HepG2 (cell line): ENCODE data around the gene FAM81A. TPM values are rescaled to one million over a fixed set of nuclear protein-coding genes. Genes with fewer than 3 reads are reported as not detected.

Experiments
- CSRNP1 ChIP-seq: sonication (generic); formaldehyde crosslinking; IDR thresholded peaks from 2 replicates; pipeline ENCODE4 v1.8.1; 2023; ENCODE audit warnings: mild to moderate bottlenecking, missing genetic modification reagents
- FOXA3 ChIP-seq: IDR thresholded peaks from 2 replicates; pipeline ENCODE4 v1.6.1; 2016; ENCODE audit warnings: missing genetic modification reagents, missing compliant biosample characterization
- GATAD2A ChIP-seq: IDR thresholded peaks from 2 replicates; pipeline ENCODE4 v1.6.1; 2016
- IRF2 ChIP-seq: IDR thresholded peaks from 2 replicates; pipeline ENCODE4 v1.6.1; 2018; ENCODE audit warnings: missing genetic modification reagents, missing compliant biosample characterization
- KDM1A ChIP-seq: IDR thresholded peaks from 2 replicates; pipeline ENCODE4 v1.6.1; 2016; ENCODE audit warnings: missing compliant biosample characterization
- NAIF1 ChIP-seq: sonication (generic); formaldehyde crosslinking; IDR thresholded peaks from 2 replicates; pipeline ENCODE4 v1.5.0; 2020; ENCODE audit warnings: mild to moderate bottlenecking, missing genetic modification reagents, borderline replicate concordance
- NFKBIZ ChIP-seq: IDR thresholded peaks from 2 replicates; pipeline ENCODE4 v1.6.1; 2018; ENCODE audit warnings: missing genetic modification reagents, missing compliant biosample characterization
- NR2F1 ChIP-seq, 2 experiments: fragments of 450-650 bp in 1 of 2; formaldehyde crosslinking in 1 of 2; IDR thresholded peaks; 2 replicates each; pipeline versions ENCODE4 v1.5.0 to v1.6.1; 2016 to 2020; ENCODE audit warnings: mild to moderate bottlenecking in 1 of 2, missing compliant biosample characterization in 1 of 2, missing genetic modification reagents in 1 of 2, moderate library complexity in 1 of 2
- PHF21A ChIP-seq: sonication (generic); formaldehyde crosslinking; IDR thresholded peaks from 2 replicates; pipeline ENCODE4 v1.5.0; 2020; ENCODE audit warnings: mild to moderate bottlenecking, missing genetic modification reagents
- POLR2AphosphoS5 ChIP-seq: IDR thresholded peaks from 2 replicates; pipeline ENCODE4 v1.6.1; 2012; ENCODE audit warnings: low read depth, low read length
- PRPF4 ChIP-seq: fragments of 200-400 bp; formaldehyde crosslinking; IDR thresholded peaks from 2 replicates; pipeline ENCODE4 v1.6.1; 2016; ENCODE audit warnings: low read length, low read depth; ENCODE audit not compliant: poor library complexity, severe bottlenecking
- RBFOX2 ChIP-seq: fragments of 200-400 bp; formaldehyde crosslinking; IDR thresholded peaks from 2 replicates; pipeline ENCODE4 v1.6.1; 2017; ENCODE audit warnings: low read depth, mild to moderate bottlenecking, low read length
- SMARCC2 ChIP-seq: fragments of 450-650 bp; IDR thresholded peaks from 2 replicates; pipeline ENCODE4 v1.6.1; 2017; ENCODE audit warnings: antibody characterized with exemption, mild to moderate bottlenecking
- SNAI1 ChIP-seq: sonication (generic); formaldehyde crosslinking; IDR thresholded peaks from 2 replicates; pipeline ENCODE4 v1.5.0; 2020; ENCODE audit warnings: mild to moderate bottlenecking, missing genetic modification reagents, borderline replicate concordance
- TOPORS ChIP-seq: sonication (generic); formaldehyde crosslinking; IDR thresholded peaks from 2 replicates; pipeline ENCODE4 v1.8.0; 2023; ENCODE audit warnings: mild to moderate bottlenecking, missing genetic modification reagents
- ZMYM3 ChIP-seq: sonication (generic); formaldehyde crosslinking; IDR thresholded peaks from 2 replicates; pipeline ENCODE4 v1.5.1; 2020; ENCODE audit warnings: mild to moderate bottlenecking, missing genetic modification reagents
- ZNF264 ChIP-seq: sonication (generic); formaldehyde crosslinking; IDR thresholded peaks from 2 replicates; pipeline ENCODE4 v1.4.0; 2020; ENCODE audit warnings: missing genetic modification reagents
- ZNF710 ChIP-seq: sonication (generic); formaldehyde crosslinking; IDR thresholded peaks from 2 replicates; pipeline ENCODE4 v1.5.0; 2020; ENCODE audit warnings: mild to moderate bottlenecking, missing genetic modification reagents, borderline replicate concordance
- ZNF879 ChIP-seq: sonication (generic); formaldehyde crosslinking; IDR thresholded peaks from 2 replicates; pipeline ENCODE4 v1.8.1; 2023; ENCODE audit warnings: missing genetic modification reagents
- ZSCAN30 ChIP-seq: sonication (generic); formaldehyde crosslinking; IDR thresholded peaks from 2 replicates; pipeline ENCODE4 v1.5.0; 2020; ENCODE audit warnings: mild to moderate bottlenecking, missing genetic modification reagents
- polyA plus RNA-seq, 8 experiments: library from polyadenylated mRNA; depleted of rRNA in 3 of 8; stranded (reverse) in 7 of 8; unstranded in 1 of 8; fragments of >200 nt; fragmentation: Illumina TruSeq in 4 of 8; extraction: Trizol in 4 of 8; gene quantifications; 2 replicates each; pipeline versions ENCODE4 v1.2.1 to v1.2.3, GENCODE V29; 2011 to 2016; ENCODE audit warnings: low read depth in 4 of 8, missing spikeins in 1 of 8, mixed read lengths in 1 of 8; ENCODE audit not compliant: insufficient read depth in 1 of 8
- total RNA-seq, 5 experiments: library from RNA; depleted of rRNA; stranded (reverse); fragments of >200 nt; fragmentation: Illumina TruSeq; extraction: Trizol; gene quantifications; 2 replicates each; pipeline ENCODE4 v1.2.3, GENCODE V29; 2016; ENCODE audit warnings: low read depth in 1 of 5
- TF ChIP-seq, protein P1 (sequence below): IDR thresholded peaks from 2 replicates; pipeline ENCODE4 v1.6.1; 2016; ENCODE audit warnings: low read depth, control low read depth
- TF ChIP-seq, protein P2 (sequence below): sonication (generic); formaldehyde crosslinking; IDR thresholded peaks from 2 replicates; pipeline ENCODE4 v1.4.0; 2020; ENCODE audit warnings: missing genetic modification reagents

FAM81A gene
- total and polyA plus RNA-seq, 2 of the 13 experiments (the other 11 are each of a cell fraction or from before 2014, with no cell fraction given): 0.09 TPM; not detected in 1

- TF ChIP-seq ZNF710 (CRISPR knock-in tag) (peak; percentile 97), KDM1A (peak; percentile 77; the same call in 1 of the 2 replicates), ZMYM3 (CRISPR knock-in tag) (peak; percentile 90), ZSCAN30 (CRISPR knock-in tag) (no peak), SMARCC2 (peak; percentile 70; the same call in 1 of the 2 replicates), NR2F1 (CRISPR knock-in tag; IDR thresholded peaks at IDR 0.05) (peak; percentile 57 to 63; a peak in 3 of 4 replicates), IRF2 (CRISPR knock-in tag) (peak; percentile 81), ZNF879 (CRISPR knock-in tag) (0 out of 2 replicates have a peak, but pooled peaks have one; percentile 30), FOXA3 (CRISPR knock-in tag) (peak; percentile 99), CSRNP1 (CRISPR knock-in tag) (no peak), ZNF264 (CRISPR knock-in tag) (no peak), NAIF1 (CRISPR knock-in tag) (peak; percentile 63; the same call in 1 of the 2 replicates), POLR2AphosphoS5 (no peak), SNAI1 (CRISPR knock-in tag) (no peak), PRPF4 (no peak), TOPORS (CRISPR knock-in tag) (no peak), RBFOX2 (no peak), GATAD2A (CRISPR knock-in tag) (peak; percentile 99), PHF21A (CRISPR knock-in tag) (peak; percentile 95), NFKBIZ (peak; percentile 90)
- TF ChIP-seq, protein P1, sequence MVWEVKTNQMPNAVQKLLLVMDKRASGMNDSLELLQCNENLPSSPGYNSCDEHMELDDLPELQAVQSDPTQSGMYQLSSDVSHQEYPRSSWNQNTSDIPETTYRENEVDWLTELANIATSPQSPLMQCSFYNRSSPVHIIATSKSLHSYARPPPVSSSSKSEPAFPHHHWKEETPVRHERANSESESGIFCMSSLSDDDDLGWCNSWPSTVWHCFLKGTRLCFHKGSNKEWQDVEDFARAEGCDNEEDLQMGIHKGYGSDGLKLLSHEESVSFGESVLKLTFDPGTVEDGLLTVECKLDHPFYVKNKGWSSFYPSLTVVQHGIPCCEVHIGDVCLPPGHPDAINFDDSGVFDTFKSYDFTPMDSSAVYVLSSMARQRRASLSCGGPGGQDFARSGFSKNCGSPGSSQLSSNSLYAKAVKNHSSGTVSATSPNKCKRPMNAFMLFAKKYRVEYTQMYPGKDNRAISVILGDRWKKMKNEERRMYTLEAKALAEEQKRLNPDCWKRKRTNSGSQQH (CRISPR knock-in tag): peak; percentile 79; the same call in 1 of the 2 replicates
- TF ChIP-seq, protein P2, sequence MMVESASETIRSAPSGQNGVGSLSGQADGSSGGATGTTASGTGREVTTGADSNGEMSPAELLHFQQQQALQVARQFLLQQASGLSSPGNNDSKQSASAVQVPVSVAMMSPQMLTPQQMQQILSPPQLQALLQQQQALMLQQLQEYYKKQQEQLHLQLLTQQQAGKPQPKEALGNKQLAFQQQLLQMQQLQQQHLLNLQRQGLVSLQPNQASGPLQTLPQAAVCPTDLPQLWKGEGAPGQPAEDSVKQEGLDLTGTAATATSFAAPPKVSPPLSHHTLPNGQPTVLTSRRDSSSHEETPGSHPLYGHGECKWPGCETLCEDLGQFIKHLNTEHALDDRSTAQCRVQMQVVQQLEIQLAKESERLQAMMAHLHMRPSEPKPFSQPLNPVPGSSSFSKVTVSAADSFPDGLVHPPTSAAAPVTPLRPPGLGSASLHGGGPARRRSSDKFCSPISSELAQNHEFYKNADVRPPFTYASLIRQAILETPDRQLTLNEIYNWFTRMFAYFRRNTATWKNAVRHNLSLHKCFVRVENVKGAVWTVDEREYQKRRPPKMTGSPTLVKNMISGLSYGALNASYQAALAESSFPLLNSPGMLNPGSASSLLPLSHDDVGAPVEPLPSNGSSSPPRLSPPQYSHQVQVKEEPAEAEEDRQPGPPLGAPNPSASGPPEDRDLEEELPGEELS (CRISPR knock-in tag): peak; percentile 98
Measured at GRCh38 chr15:59553879-59554735, 116.1 kb downstream of the FAM81A start (continued).
